Esophagus (tissue), 2 donors: ENCODE data around the gene DAB1. TPM values are rescaled to one million over a fixed set of nuclear protein-coding genes. Genes with fewer than 3 reads are reported as not detected.

ENCODE experiments used
- H3K27ac ChIP-seq, 2 donors: one replicate each; pipeline ENCODE4 v1.5.1; 2013; ENCODE audit warnings: low read depth in 2 of 2, mild to moderate bottlenecking in 2 of 2, inconsistent platforms in 1 of 2, low read length in 1 of 2, moderate library complexity in 1 of 2
- H3K27me3 ChIP-seq, 2 donors: one replicate each; pipeline ENCODE4 v1.6.1; 2013; ENCODE audit warnings: low read length in 2 of 2, control low read depth in 1 of 2, mild to moderate bottlenecking in 1 of 2; ENCODE audit not compliant: insufficient read depth in 2 of 2, control insufficient read depth in 1 of 2
- H3K36me3 ChIP-seq, 2 donors: one replicate each; pipeline ENCODE4 v1.6.1; 2013; ENCODE audit warnings: low read length in 1 of 2; ENCODE audit not compliant: control insufficient read depth in 2 of 2, insufficient read depth in 2 of 2
- H3K4me1 ChIP-seq, 2 donors: one replicate each; pipeline ENCODE4 v1.6.1; 2013; ENCODE audit warnings: low read length in 1 of 2; ENCODE audit not compliant: control insufficient read depth in 2 of 2, insufficient read depth in 2 of 2
- H3K4me3 ChIP-seq, 2 donors: one replicate each; pipeline ENCODE4 v1.5.1; 2013; ENCODE audit warnings: low read length in 2 of 2, mild to moderate bottlenecking in 2 of 2, low read depth in 1 of 2, moderate library complexity in 1 of 2
- H3K9me3 ChIP-seq, 2 donors: one replicate each; pipeline ENCODE4 v1.6.1; 2013; ENCODE audit warnings: mild to moderate bottlenecking in 2 of 2, low read depth in 1 of 2, low read length in 1 of 2, moderate library complexity in 1 of 2; ENCODE audit not compliant: control insufficient read depth in 2 of 2, insufficient read depth in 1 of 2
- WGBS, 2 donors: extraction: QIAGEN DNeasy Blood & Tissue Kit; methylation state at CpG; one replicate each; pipeline ENCODE4 v1.1.7; 2013; 5-methylcytosine and 5-hydroxymethylcytosine counted together
- polyA plus RNA-seq, 2 donors: library from polyadenylated mRNA; stranded (reverse); fragments of 200-250 nt; gene quantifications; one replicate each; pipeline ENCODE4 v1.2.3, GENCODE V29; 2013
- donor health status: healthy with polysubstance abuse.
- donor health status: Bipolar disorder and iron deficiency.

The DAB1 gene
- polyA plus RNA-seq, 2 donors: 0.04 TPM; not detected in 1

DNA sequence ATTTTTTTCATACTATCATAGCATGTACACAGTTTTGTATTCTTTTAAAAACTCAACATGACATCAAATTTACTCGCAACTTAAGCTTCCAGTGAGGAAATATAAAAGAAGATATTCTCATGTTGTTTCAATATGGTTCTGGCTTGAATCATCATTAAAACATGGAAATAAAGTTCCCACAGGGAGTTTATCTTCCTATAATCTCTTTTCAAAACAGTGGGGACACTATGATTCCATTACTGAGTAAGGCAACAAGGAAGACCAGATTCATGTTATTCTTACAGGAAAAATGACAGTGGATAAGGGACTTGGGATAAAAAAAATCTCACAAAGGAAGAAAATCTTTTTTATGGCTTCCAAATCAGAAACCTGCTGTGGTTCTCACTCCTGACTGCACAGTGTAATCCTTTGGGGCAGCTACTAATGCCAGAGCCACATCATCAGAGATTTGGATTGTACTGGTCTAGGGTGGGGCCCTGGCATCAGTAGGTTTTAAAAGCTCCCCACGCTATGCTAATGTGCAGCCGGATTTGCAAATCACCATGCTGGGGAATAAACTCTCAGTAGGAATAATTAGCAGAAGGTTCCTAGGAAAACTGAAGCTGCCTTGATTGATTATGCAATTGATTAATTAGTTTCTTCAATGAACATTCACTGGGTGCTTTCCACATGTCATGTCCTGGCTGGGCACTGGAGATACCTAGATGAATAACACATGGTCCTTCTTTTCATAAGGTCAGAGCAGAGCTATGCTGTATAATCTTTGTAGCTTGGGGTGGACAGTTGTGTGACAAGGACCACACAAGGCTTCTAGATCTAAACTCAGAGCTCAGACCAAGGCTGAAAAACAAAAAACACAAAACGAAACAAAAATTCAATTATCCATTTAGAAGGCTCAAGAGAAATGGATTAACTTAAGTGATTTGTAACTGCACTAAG is 386.9 kb downstream of the DAB1 start:
- H3K4me1 ChIP-seq: no peaks in the 10 kb centered on the region
- H3K4me3 ChIP-seq: no peak overlapping the region
- no peaks in the 10 kb centered on the region for H3K36me3 ChIP-seq
- WGBS, 2 donors: 64 to 76% methylated on average over 4 of the region's 4 CpGs
- no peaks in the 10 kb centered on the region for H3K9me3 ChIP-seq
- H3K27ac ChIP-seq: no peak overlapping the region
- H3K27me3 ChIP-seq: no peaks in the 10 kb centered on the region

DNA sequence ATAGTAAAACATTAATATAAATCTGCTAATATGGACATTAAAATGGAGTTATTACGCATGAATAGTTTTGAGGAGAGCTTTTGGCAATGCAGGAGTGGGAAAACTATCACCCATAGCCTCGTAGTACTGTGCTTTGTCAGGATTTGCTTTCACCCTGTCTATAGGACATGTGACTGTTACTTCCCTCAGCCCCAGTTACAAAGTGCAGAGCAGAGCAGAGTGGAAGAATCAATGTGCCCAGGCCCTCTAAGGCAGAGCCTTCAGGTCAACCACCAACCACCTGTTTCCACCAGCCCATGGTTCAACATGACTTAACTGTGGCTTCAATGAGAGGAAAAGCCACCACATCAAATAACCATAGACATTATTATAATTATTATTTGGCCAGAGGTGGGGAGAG is 389.1 kb downstream of the DAB1 start:
- H3K27ac ChIP-seq: no peak overlapping the region
- no peaks in the 10 kb centered on the region for H3K4me1 ChIP-seq
- no peak overlapping the region for H3K4me3 ChIP-seq
- H3K9me3 ChIP-seq: no peaks in the 10 kb centered on the region
- WGBS, 2 donors: 79 to 82% methylated on average over 2 of the region's 2 CpGs
- H3K36me3 ChIP-seq: no peaks in the 10 kb centered on the region
- no peaks in the 10 kb centered on the region for H3K27me3 ChIP-seq

DNA sequence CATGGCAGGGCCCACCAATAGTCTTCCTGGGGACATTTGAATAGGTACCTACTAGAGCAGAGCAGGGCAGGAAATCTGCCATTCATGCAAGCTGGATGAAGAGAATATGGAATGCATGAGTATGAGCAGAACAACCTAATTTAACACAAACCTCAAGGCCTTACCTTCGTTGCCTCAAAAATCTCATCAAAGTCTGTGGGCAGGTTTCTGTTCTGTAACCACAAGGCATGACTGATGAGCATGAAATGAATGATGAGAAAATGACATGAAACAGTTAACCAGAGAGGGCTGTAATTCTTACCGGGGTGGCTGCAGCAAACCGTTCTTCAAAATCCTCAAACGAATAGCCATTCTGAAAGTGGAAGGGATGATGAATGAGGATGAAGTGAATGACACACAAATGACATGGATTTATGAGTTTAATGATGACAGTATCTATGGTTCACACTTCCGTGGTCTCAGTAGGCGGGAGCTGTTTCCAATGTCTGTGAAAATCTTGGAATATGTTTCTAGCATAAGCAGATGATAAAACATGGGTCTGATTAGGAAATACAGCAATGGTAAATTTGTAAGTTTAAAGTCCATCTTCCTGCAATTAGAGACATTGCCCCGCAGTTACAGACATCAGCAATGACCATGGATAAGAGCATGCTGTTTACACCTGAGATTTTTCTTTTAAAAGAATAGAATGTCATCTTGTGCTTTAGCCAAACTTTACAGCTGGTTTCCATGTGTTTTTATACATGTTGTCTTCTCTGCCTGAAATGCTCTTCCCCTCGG is 390.4 kb downstream of the DAB1 start:
- WGBS, 2 donors: 69 to 75% methylated on average over 8 of the region's 8 CpGs

DNA sequence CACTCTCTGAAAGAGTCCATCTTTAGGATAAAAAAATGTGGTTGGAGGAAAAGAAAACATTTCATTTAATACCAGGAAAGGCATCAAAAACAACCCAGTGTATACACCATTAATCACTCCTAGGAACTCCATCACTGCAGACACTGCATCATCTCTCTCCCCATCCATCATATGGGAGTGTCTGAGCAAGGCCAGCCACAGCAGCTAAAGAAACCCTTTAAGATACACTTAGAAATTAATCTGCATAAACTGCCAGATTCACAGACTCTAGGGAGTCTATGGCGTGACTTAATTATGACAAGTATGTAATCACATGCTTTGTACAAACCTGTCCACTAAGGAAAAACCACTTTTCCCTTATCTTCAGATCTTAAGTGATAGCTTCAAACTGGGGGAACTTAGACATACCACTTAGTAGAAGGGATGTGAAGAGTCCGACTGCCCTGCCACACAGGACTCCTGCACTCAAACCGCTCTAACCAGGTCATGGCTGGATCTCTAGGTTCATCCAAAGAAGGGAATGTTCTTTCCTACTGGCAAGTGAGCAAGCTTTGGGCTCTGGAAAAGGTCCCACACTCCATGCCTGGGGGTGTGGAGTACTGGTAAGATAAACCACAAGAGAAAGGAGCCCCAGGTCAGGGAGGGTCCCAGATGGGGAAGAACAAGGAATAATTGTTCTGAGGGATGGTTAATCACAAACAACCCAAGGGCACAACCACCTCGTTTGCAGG is 397.1 kb downstream of the DAB1 start:
- WGBS, 2 donors: 62 to 71% methylated on average over 4 of the region's 4 CpGs
- H3K27ac ChIP-seq: no peak overlapping the region
- H3K9me3 ChIP-seq: no peaks in the 10 kb centered on the region
- H3K4me1 ChIP-seq: no peaks in the 10 kb centered on the region
- no peaks in the 10 kb centered on the region for H3K36me3 ChIP-seq
- H3K4me3 ChIP-seq: no peak overlapping the region
- no peaks in the 10 kb centered on the region for H3K27me3 ChIP-seq

More for the DNA sequence above, 390.4 kb downstream of the DAB1 start:
- no peaks in the 10 kb centered on the region for H3K27me3 ChIP-seq
- no peaks in the 10 kb centered on the region for H3K9me3 ChIP-seq
- no peaks in the 10 kb centered on the region for H3K4me1 ChIP-seq
- no peak overlapping the region for H3K27ac ChIP-seq
- H3K36me3 ChIP-seq: no peaks in the 10 kb centered on the region
- no peak overlapping the region for H3K4me3 ChIP-seq

GRCh38 chr1:57024855-57025254 is 399.0 kb downstream of the DAB1 start:
- Histone ChIP-seq H3K27me3 (no peaks in the 10 kb centered on the region), H3K27ac (no peak overlapping the region), H3K36me3 (no peaks in the 10 kb centered on the region), H3K4me3 (no peak overlapping the region), H3K9me3 (no peaks in the 10 kb centered on the region), H3K4me1 (no peaks in the 10 kb centered on the region)
- 45 to 48% methylated on average over 8 of the region's 8 CpGs for WGBS, 2 donors

DNA sequence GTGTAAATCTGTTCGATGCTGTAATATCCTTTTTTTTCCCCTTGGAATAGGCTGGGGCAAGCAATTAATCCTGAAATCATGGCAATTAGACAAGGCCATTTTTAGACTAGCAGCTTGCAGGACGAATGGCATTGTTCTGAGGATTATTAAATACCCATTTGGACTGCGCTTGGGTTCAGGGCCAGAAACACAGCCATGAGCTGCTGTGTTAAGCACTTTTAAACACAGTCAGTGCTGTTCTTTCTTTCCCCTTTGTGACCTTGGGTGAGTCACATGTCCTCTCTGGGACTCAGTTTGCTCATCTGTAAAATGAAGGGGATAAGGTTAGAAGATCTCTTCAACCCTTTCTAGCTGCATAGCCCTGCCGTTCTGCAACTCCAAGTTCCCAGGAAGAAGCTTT is 399.4 kb downstream of the DAB1 start:
- 61 to 63% methylated on average over 4 of the region's 4 CpGs for WGBS, 2 donors
- H3K27me3 ChIP-seq: no peaks in the 10 kb centered on the region
- no peaks in the 10 kb centered on the region for H3K9me3 ChIP-seq
- H3K36me3 ChIP-seq: no peaks in the 10 kb centered on the region
- H3K27ac ChIP-seq: no peak overlapping the region
- no peaks in the 10 kb centered on the region for H3K4me1 ChIP-seq
- no peak overlapping the region for H3K4me3 ChIP-seq

- H3K27me3 ChIP-seq: no peaks in the 10 kb centered on the region
- H3K4me1 ChIP-seq: no peaks in the 10 kb centered on the region
- no peak overlapping the region for H3K4me3 ChIP-seq
- no peaks in the 10 kb centered on the region for H3K36me3 ChIP-seq
- H3K9me3 ChIP-seq: no peaks in the 10 kb centered on the region
- H3K27ac ChIP-seq: no peak overlapping the region
- WGBS, 2 donors: 55 to 62% methylated on average over 1 of the region's 1 CpG
Observed at GRCh38 chr1:57020216-57020615, 403.6 kb downstream of the DAB1 start.

DNA sequence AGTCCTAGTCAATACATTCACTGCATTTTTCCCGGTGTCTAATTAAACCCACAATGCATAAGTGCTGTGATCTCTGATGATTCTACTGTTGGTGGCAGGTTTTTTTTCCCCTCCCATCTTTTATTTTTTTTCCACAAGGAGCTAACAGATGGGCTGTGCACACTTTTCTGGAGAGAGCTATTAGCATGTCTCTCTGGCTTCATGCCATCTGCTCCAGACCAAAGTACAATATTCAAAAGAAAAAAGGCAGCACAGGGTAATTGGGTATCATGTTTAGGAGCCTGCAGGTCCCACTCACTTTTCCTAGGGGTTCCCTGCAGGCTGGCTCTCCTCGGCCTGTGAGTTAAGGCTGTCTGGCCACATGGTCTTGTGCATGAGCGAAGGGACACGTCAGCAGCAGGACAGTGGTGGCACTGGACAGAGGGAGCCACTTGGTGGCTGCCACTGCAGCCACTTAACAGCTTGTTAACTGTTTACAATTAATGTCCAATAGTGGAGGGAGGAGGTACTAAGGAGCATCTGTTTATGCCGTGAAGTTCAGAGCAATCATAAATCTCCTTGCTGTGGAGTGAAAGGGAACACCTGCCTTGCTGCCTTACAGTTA is 404.5 kb downstream of the DAB1 start:
- Histone ChIP-seq H3K27me3 (no peaks in the 10 kb centered on the region), H3K4me3 (no peak overlapping the region), H3K27ac (no peak overlapping the region), H3K4me1 (peaks cover 0 to 2% of the 10 kb centered on the region in 2 donors), H3K36me3 (no peaks in the 10 kb centered on the region), H3K9me3 (no peaks in the 10 kb centered on the region)
- 70 to 85% methylated on average over 5 of the region's 5 CpGs for WGBS, 2 donors

DNA sequence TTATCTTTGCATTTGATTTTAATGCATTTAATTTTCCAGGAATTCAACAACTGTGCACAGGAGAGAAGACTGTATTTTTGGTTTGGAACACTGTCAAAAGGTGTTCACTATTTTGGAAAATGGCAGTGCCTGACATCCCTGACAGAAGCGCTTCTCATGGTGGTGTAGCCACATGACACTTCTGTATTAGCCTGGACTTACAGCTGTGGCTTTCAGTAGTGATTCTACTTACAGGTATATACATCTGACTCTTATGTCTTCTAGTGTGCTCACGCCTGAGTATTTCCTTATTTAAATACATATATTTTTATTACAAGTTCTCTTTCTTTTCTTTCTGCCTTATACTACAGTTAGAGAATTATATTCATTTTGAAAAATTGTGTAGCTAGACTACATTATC is 405.7 kb downstream of the DAB1 start:
- no peaks in the 10 kb centered on the region for H3K36me3 ChIP-seq
- no peaks in the 10 kb centered on the region for H3K27me3 ChIP-seq
- no peak overlapping the region for H3K27ac ChIP-seq
- no peak overlapping the region for H3K4me3 ChIP-seq
- 90 to 93% methylated on average over 2 of the region's 2 CpGs for WGBS, 2 donors
- no peaks in the 10 kb centered on the region for H3K9me3 ChIP-seq
- peaks cover 0 to 2% of the 10 kb centered on the region in 2 donors for H3K4me1 ChIP-seq
